ENCODE measurements around the gene VWDE. TPM values are rescaled to one million over a fixed set of nuclear protein-coding genes. Genes with fewer than 3 reads are reported as not detected.
"Not testable (repeated sequence)": the region's sequence is repeated elsewhere in the genome, so short reads cannot be mapped to it uniquely, and the experiment has no call there.

The VWDE gene
- total RNA-seq = not detected in 2 replicates

DNA sequence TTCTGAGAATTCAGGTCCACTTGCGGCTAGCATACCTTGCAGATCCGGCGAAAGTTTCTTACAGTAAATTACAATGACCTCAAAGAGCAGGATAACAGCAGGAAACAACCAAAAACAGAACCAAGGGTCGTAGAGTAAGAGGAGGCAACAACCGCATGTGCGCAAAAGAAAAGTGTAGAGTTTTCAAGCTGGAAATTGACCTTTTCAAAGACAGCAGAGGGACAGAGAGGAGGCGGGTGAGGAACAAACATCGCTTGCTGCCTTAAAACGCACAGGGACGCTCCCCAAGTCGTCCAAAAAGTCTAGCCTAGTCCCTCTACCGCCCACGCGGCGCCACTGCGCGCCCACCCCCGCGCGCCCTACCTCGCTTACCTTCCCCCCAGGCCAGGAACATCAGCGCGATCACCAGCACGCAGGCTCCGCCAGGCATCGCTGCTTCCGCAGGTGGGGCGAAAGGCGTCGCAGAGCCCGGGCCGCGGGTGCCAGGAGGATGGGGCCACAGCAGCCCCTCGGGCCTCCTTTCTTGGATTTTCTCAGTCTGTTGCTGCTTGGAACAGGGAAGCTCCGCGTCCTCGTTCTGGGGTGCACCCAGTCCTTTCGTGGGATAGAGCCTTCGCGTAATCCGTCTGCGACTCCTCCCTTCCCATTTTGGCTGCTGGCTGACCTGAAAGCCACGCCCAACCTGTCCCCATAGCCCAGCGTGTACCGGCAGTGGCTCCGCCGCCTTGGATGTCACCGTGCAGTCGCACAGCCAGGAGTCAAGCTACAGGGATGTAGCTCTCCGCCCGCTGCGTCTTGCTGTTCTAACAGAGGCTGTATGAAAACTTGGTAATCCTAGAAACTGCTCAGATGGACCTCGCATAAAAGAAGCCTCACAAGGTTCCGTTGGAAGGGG, at the start of gene VWDE:
Gene VWDE (minus strand): TSS at position 579 of the 895 bp plus-strand sequence. CDS start 149 bp downstream, at position 430.
- peak; percentile 9 for DNase-seq

GRCh38 chr7:12453136-12453535, 49.5 kb upstream of the VWDE start:
- not testable (repeated sequence) for DNase-seq

DNA sequence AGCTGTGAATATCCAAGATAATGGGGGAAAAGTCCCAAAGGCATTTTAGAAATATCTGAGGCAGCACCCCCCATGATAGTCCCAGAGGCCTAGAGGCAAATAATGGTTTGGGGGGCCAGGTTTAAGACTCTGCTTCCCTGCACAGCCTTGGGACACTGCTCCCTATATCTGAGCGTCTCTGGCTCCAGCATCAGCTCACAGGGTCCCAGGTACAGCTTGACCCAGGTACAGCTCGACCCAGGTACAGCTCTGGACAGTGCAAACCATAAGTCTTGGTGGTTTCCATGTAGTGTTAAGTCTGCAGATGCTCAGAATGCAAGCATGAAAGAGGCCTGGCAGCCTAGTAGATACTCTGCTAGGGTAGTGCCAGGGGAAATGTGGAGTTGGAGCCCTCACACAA, 47.0 kb upstream of the VWDE start:
- no peak for DNase-seq

DNA sequence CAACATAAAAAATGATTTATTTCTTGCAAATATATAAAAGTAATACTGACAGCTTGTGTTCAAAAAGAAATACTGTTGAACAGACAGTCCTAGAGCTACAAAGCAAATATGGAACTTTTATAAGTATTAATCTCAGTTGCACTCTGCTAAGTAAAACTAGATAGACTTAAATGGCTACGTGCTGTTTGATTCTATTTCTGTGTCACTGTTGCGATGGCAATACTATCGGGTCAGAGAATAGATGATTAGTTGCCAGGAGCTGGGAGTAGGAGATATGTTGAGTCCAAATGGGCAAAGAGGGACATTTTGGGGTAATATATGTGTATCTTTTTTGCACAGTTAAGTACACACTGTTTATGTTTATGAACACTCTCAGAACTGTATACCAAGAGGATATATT, 41.1 kb upstream of the VWDE start:
- DNase-seq = no peak

DNA sequence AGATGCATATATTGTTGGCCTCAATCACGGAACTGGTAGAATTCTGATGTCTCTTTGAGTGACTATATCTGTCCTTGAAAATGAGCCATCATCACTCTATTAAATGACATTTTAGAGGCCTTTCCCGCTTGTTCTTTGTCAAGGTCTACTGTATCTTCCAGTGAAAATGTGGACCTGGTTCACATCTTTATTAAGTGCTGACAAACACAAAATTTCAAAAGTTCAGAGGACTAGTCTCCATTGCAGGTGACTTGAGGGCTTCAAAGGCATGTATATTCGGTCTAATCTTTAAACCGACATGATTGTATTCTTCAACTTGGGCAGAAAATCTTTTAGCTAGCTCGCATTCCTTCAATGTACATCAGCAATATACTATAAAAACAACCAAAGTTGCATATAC, 36.6 kb upstream of the VWDE start:
- DNase-seq = no peak

GRCh38 chr7:12436896-12437535, 33.4 kb upstream of the VWDE start:
- no peak for DNase-seq

DNA sequence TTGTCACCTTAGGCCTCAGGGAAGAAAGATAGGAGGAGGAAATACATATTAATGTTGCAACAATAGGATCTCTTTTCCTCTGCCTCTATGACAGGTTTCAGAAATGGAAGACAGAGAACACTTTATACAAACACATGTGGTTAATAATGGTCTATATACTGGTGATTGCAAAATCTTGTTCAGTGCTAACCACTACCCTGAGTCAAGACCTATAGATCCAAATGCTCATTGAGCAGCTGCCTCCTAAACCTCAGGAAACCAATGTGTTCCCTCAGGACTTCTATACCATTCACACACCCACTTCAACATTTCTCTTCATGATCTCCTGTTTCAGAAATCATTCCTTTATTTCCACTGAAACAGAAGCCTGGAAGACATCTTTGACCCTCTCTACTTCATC, 32.5 kb upstream of the VWDE start:
- no peak for DNase-seq

DNA sequence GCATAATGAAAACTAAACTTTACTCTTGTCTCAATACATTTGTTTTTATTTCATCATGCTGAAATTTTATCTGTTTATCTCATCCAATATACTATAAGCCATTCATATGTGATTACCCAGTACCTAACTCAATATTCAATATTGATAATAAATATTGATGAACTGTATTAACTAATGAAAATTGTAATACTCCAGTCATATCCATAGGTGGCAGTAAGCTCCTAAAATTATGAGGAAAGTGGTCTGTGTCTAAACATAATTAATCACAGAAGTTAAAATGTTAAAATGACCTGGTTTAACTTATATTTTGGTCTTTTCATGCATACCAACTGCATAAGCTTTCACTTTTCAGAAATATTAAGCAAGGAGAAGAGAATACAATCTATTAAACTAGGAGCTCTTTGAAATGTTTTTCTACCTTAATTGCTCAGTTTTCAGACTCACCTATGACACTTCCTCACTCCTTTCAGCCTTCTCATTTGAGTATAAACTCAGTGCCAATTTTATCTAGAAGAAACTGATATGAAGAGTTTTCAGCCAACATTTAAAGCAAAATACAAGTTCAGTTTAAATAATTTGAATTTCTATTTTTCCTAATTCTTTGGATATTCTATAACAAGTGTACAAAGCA, 30.5 kb upstream of the VWDE start:
- DNase-seq = no peak

- no peak for DNase-seq
Observed at GRCh38 chr7:12431886-12432556, 28.4 kb upstream of the VWDE start.

DNA sequence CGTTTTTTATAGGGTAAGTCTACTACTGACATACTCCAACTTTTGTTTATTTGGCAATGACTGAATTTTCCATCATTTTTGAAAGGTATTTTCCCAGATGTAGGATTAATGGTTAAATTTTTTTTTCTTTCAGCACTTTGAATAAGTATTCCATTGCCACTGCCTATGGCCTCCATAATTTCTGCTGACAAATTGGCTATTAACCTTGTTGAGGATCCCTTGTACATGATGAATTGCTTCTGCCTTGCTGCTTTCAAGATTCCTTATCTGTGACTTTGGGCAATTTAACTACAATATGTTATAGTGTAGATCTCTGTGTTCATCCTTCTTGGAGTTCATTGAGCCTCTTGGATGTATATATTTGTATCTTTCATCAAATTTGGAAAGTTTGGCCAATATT, 21.6 kb upstream of the VWDE start:
- no peak for DNase-seq

GRCh38 chr7:12423997-12424745, 20.5 kb upstream of the VWDE start:
- no peak for DNase-seq

DNA sequence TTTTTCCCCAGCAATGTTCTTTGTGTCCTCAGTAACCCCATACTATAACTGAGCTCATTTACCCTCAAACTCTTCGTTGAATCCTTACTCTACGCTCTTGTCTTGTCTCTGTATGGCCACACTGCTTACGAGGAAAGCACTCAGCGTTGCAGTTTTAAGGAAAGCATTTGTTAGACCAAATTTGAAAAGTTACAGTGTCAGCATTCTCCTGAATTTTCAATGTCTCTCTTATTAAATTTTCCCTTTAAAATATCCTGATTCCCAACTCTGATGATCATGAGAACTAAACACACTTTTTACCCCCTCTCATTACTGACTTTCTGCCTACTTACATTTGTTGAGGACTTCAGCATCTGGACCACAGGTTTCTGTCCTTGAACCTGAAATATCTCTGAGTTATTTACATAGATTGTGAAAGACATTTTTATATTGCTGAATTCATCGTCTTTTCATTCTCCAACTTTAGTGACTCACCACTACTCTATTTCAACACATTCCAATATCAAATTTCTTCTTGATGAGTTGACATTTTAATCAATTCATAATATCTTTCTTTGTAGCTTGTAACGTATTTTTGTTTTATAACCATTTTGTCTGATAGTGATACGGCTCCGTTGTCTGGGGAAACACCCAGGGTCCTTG, 19.8 kb upstream of the VWDE start:
- peak; percentile 5 for DNase-seq

DNA sequence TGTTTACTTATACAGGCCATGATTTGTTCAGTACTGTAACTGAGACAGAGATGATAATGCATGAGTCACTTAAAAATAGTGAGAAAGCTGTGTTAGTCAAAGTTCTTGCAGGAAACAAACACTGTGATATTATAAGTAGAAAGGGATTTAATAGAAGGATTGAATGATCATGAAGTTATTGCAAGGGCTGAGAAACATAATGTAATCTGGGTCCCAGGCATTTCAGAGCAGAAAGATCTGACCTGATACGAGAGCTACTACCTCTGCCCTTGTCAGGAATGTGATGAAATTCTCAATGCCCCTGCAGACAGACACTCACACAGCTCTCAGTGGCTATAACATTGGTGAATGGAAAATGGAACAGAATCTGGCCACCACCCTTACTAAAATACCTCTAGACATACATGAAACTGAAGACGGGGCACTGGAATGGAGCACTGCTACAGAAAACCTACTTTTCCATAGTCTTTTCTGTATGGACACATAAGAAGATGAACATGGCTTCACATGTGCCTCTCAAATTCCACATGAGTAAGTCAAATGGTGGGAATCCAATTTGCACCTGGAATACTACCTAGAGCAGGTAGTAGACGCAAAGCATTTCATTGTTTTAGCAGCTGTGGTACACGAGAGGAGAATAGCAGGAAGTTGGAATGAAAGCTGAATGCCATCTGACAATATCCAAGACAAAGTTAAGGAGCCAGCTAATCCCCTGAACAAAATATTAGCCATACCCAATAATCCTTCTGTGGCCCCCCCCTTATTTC, 19.1 kb upstream of the VWDE start:
- no peak for DNase-seq

DNA sequence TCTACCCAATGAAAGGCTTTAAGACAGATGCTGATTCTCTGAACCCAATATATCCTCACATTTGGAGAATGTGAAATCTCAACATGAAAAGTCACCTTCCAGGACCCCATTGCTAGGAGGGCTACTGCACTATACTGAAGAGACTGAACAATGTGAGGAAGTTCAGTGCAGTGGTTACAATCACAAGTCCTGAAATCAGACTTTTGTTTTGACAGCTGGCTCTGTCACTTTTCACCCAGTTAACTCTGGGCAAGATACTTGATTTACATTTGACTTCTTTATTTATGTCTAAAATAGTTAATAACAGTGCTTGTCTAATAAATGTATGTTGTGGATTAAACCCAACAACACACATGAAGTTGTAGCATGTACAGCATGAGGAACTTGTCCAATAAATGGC, 14.8 kb upstream of the VWDE start:
- peak; percentile 9 for DNase-seq

DNA sequence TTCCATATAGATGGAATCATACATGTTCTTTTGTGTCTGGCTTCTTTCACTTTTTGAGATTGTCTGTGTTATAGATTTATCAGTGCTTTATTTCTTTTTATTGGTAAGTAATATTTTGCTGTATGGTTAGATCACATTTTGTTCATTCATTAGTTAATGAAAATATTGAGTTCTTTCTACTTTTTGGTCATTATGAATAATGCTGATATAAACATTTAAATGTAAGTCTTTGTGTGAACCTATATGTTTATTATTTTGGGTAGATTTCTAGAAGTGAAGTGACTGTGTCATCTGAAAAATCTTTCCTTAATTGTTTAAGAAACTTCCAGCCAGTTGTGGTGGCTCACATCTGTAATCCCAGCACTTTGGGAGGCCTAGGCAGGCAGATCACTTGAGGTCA, 11.4 kb upstream of the VWDE start:
- no peak for DNase-seq

DNA sequence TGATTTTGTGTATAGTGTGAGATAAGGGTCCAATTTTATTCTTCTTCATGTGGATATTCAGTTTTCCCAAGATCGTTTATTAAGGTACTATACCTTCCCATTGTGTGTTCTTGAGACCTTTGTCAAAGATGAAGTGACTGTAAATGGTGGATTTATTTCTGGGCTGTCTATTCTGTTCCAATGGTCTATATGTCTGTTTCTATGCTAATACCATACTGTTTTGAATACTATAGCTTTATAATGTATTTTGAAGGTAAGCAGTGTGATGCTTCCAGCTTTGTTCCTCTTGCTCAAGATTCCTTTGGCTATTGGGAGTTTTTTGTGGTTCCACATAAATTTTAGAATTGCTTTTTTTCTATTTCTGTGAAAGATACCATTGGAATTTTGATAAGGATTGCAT, 8.7 kb upstream of the VWDE start:
- DNase-seq = no peak

- DNase-seq = no peak
Observed at GRCh38 chr7:12410523-12410922, 6.9 kb upstream of the VWDE start.

- no peak for DNase-seq
Observed at GRCh38 chr7:12409097-12409711, 5.5 kb upstream of the VWDE start.

DNA sequence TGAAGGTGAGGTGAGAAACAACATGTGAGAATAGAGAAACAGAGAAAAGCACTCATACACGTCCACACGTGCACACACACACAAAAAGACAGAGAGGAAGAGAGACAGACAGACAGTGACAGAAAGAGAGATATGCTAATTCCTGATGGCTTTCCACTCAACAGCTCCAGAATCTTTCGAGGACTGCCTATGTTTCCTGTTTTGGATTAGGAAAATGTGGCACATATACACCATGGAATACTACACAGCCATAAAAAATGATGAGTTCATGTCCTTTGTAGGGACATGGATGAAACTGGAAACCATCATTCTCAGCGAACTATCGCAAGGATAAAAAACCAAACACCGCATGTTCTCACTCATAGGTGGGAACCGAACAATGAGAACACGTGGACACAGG, 4.0 kb upstream of the VWDE start:
- not testable (repeated sequence) for DNase-seq

DNA sequence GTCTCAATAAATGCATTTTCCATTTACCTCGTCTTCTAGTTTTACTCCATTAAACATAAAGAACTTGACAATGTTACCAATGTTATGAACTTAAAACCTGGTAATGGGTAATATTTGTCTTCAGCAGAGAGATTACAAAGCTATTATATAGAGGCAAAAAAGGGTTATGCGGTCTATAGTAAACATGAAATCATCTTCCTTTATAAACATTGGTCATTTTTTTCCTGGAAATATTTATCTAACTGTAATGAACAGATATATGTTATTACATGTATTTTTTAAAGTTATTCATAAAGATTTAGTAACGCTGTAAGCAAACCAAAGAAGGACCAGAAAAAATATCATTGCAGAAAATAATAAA, 1.3 kb downstream of the VWDE start:
- DNase-seq = no peak

Data from dermis blood vessel endothelial cell (primary cell).